C4-2B (cell line): ENCODE measurements around the gene ZNF771.

ENCODE experiments used
- ZFX ChIP-seq: fragments of 450-650 bp; IDR thresholded peaks from 2 replicates; pipeline ENCODE4 v1.6.1; 2017
- TF ChIP-seq, protein P1 (sequence below): fragments of 450-650 bp; conservative IDR thresholded peaks from 2 replicates; pipeline ENCODE4 v1.5.1; 2017; ENCODE audit warnings: mild to moderate bottlenecking

DNA sequence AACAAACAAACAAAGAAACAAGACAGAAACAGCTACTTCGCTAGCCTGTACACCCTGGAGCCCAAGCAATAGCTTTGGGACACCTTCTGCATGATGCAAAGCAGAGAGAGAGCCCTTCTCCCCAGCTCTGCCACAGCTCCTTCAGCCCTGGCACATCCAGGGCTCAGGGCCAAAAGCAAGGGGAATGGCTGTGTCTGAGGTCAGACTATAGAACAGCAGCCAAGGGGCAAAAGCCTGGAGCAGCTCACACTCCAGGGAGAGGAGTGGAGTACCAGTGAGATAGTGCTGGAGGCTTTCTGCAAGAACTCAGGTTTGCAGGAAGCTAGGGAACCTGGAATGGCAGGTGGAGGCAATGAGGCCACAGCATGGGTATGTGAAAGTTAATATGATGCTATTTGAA lies 49.9 kb downstream of the ZNF771 start:
- TF ChIP-seq, protein P1, sequence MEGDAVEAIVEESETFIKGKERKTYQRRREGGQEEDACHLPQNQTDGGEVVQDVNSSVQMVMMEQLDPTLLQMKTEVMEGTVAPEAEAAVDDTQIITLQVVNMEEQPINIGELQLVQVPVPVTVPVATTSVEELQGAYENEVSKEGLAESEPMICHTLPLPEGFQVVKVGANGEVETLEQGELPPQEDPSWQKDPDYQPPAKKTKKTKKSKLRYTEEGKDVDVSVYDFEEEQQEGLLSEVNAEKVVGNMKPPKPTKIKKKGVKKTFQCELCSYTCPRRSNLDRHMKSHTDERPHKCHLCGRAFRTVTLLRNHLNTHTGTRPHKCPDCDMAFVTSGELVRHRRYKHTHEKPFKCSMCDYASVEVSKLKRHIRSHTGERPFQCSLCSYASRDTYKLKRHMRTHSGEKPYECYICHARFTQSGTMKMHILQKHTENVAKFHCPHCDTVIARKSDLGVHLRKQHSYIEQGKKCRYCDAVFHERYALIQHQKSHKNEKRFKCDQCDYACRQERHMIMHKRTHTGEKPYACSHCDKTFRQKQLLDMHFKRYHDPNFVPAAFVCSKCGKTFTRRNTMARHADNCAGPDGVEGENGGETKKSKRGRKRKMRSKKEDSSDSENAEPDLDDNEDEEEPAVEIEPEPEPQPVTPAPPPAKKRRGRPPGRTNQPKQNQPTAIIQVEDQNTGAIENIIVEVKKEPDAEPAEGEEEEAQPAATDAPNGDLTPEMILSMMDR, result no peak
- TF ChIP-seq ZFX, result no peak
